ENCODE results near the gene FUT2.

- TF ChIP-seq CTCF (conservative IDR thresholded peaks at IDR 0.05 in 1 of 2, IDR thresholded peaks at IDR 0.05 in 1 of 2; ENCODE audit: low read depth in 1 of 2, low read length in 2 of 2) (no peak), EZH2 (IDR thresholded peaks at IDR 0.05; ENCODE audit: low read length, missing control alignments) (no peak)
Observed at GRCh38 chr19:48713864-48714755, 18.3 kb downstream of the FUT2 start.
